NT2/D1 (cell line): Measurements from ENCODE around the gene ZNRF1.

Source experiments
- DNase-seq: peaks from one replicate; pipeline ENCODE4 v3.0.0-alpha.2; 2011; ENCODE audit warnings: low read depth, low spot score
- H3K27me3 ChIP-seq: 2 replicates; pipeline ENCODE4 v1.6.0; 2011; ENCODE audit warnings: mild to moderate bottlenecking; ENCODE audit not compliant: insufficient read length, insufficient read depth
- H3K36me3 ChIP-seq: 2 replicates; pipeline ENCODE4 v1.6.1; 2011; ENCODE audit warnings: mild to moderate bottlenecking, low read length, mixed read lengths; ENCODE audit not compliant: insufficient read depth, insufficient read length
- H3K4me1 ChIP-seq: 2 replicates; pipeline ENCODE4 v1.5.1; 2011; ENCODE audit not compliant: insufficient read depth, insufficient read length
- H3K4me3 ChIP-seq: 2 replicates; pipeline ENCODE4 v1.5.1; 2011; ENCODE audit warnings: low read depth; ENCODE audit not compliant: insufficient read length
- H3K9ac ChIP-seq: 2 replicates; pipeline ENCODE4 v1.6.0; 2011; ENCODE audit warnings: low read depth; ENCODE audit not compliant: insufficient read length
- H3K9me3 ChIP-seq: 2 replicates; pipeline ENCODE4 v1.5.1; 2011; ENCODE audit warnings: mild to moderate bottlenecking, low read length; ENCODE audit not compliant: insufficient read depth
- SUZ12 ChIP-seq: IDR thresholded peaks from 2 replicates; pipeline ENCODE4 v1.6.1; 2011; ENCODE audit not compliant: insufficient read length, insufficient read depth; ENCODE audit errors: extremely low read depth
- YY1 ChIP-seq: IDR thresholded peaks from 2 replicates; pipeline ENCODE4 v1.6.1; 2011; ENCODE audit not compliant: insufficient read length, insufficient read depth
- ZNF274 ChIP-seq: IDR thresholded peaks from 2 replicates; pipeline ENCODE4 v1.6.1; 2011; ENCODE audit warnings: mild to moderate bottlenecking, low read depth, low read length

ZNRF1 gene

GRCh38 chr16:75002474-75002873, 3.6 kb downstream of the ZNRF1 start:
- no peak overlapping the region for H3K4me3 ChIP-seq
- DNase-seq = no peak
- no peak for TF ChIP-seq SUZ12
- no peak for TF ChIP-seq YY1
- no peak for TF ChIP-seq ZNF274
- H3K9me3 ChIP-seq = no peaks in the 10 kb centered on the region
- H3K4me1 ChIP-seq = peaks cover 17% of the 10 kb centered on the region
- peaks cover 7% of the 10 kb centered on the region for H3K36me3 ChIP-seq
- no peak overlapping the region for H3K9ac ChIP-seq
- peaks cover 12% of the 10 kb centered on the region for H3K27me3 ChIP-seq

GRCh38 chr16:75003931-75004330, 5.1 kb downstream of the ZNRF1 start:
- Histone ChIP-seq H3K27me3 (peaks cover 12% of the 10 kb centered on the region), H3K9me3 (no peaks in the 10 kb centered on the region), H3K4me3 (no peak overlapping the region), H3K9ac (no peak overlapping the region), H3K4me1 (peaks cover 13% of the 10 kb centered on the region), H3K36me3 (peaks cover 11% of the 10 kb centered on the region)
- no peak for TF ChIP-seq SUZ12
- TF ChIP-seq YY1 = no peak
- TF ChIP-seq ZNF274 = no peak
- DNase-seq = no peak

DNA sequence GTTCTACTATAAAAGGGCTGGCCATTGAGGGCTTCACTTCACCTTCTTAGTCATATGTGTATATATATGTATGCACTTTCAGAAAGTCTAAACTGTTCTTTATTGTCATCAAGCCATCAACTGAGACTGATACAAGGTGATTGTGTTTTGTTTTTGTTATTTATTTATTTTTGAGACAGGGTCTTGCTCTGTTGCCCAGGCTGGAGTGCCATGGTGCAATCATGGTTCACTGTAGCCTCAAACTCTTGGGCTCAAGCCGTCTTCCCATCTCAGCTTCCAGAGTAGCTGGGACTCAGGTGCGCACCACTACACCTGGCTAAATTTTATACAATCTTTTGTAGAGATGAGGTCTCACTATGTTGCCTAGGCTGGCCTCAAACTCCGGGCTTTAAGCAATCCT, 5.6 kb downstream of the ZNRF1 start:
- TF ChIP-seq YY1 (no peak), SUZ12 (no peak), ZNF274 (no peak)
- Histone ChIP-seq H3K9me3 (no peaks in the 10 kb centered on the region), H3K27me3 (peaks cover 12% of the 10 kb centered on the region), H3K36me3 (peaks cover 11% of the 10 kb centered on the region), H3K4me1 (peaks cover 13% of the 10 kb centered on the region), H3K9ac (no peak overlapping the region), H3K4me3 (no peak overlapping the region)
- DNase-seq = no peak

GRCh38 chr16:75005697-75006096, 6.9 kb downstream of the ZNRF1 start:
- no peak for TF ChIP-seq YY1
- TF ChIP-seq SUZ12 = no peak
- Histone ChIP-seq H3K9me3 (no peaks in the 10 kb centered on the region), H3K4me1 (peaks cover 9% of the 10 kb centered on the region), H3K36me3 (peaks cover 7% of the 10 kb centered on the region), H3K4me3 (no peak overlapping the region), H3K9ac (no peak overlapping the region), H3K27me3 (no peaks in the 10 kb centered on the region)
- DNase-seq = no peak

DNA sequence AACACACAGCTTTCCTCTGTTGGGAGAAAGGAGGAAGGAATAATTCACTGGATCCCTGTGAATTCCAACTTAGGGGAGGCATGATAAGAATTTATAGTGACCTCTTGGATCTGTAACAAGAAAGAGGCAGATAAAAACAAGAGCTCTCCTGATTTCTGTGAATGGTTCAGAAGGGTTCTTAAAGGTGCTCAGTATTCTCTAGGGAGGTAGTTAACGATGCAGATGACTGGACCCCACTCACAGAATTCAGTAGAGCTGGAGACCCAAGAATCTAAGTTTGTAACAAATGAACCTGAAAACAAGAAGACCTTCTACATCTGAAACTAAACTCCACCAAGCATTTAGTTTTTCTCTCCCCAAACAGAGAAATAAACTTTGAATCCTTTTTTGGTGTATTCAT, 8.6 kb downstream of the ZNRF1 start:
- DNase-seq = no peak
- Histone ChIP-seq H3K4me1 (peaks cover 2% of the 10 kb centered on the region), H3K4me3 (no peak overlapping the region), H3K36me3 (peaks cover 4% of the 10 kb centered on the region), H3K9me3 (no peaks in the 10 kb centered on the region), H3K27me3 (no peaks in the 10 kb centered on the region), H3K9ac (no peak overlapping the region)
- TF ChIP-seq YY1 (no peak), SUZ12 (no peak), ZNF274 (no peak)

- Histone ChIP-seq H3K4me3 (no peak overlapping the region), H3K36me3 (peaks cover 4% of the 10 kb centered on the region), H3K9ac (no peak overlapping the region), H3K9me3 (no peaks in the 10 kb centered on the region), H3K4me1 (no peaks in the 10 kb centered on the region), H3K27me3 (no peaks in the 10 kb centered on the region)
- TF ChIP-seq SUZ12 = no peak
- TF ChIP-seq YY1 = no peak
- no peak for TF ChIP-seq ZNF274
- DNase-seq = no peak
Observed at GRCh38 chr16:75010427-75010826, 11.6 kb downstream of the ZNRF1 start.

- Histone ChIP-seq H3K4me1 (no peaks in the 10 kb centered on the region), H3K36me3 (peaks cover 4% of the 10 kb centered on the region), H3K9ac (no peak overlapping the region), H3K9me3 (no peaks in the 10 kb centered on the region), H3K27me3 (no peaks in the 10 kb centered on the region), H3K4me3 (no peak overlapping the region)
- no peak for DNase-seq
- TF ChIP-seq ZNF274 (no peak), SUZ12 (no peak), YY1 (no peak)
Observed at GRCh38 chr16:75011634-75012307, 12.9 kb downstream of the ZNRF1 start.
